Activated CD8-positive, alpha-beta memory T cell treated with anti-CD3 and anti-CD28 coated beads, Interleukin-2, amount 50 U/mL, for 1 hour (primary cell): Measurements from ENCODE around the gene MYO16.

Experiments
- DNase-seq: peaks from one replicate; pipeline ENCODE4 v3.0.0-alpha.2; 2020; ENCODE audit errors: extremely low read depth

The MYO16 gene

GRCh38 chr13:108629181-108629752 is at the start of gene MYO16:
Gene MYO16 (plus strand): TSS chr13:108629611. CDS start chr13:108629845, 234 bp downstream.
- DNase-seq, result no peak

- DNase-seq, result no peak
Measured at GRCh38 chr13:108586826-108587225, 42.6 kb upstream of the MYO16 start.

GRCh38 chr13:108588516-108588915 is 40.9 kb upstream of the MYO16 start:
- no peak for DNase-seq

- DNase-seq, result no peak
Measured at GRCh38 chr13:108594153-108594552, 35.3 kb upstream of the MYO16 start.

- DNase-seq, result no peak
Measured at GRCh38 chr13:108595436-108596274, 33.8 kb upstream of the MYO16 start.

GRCh38 chr13:108597943-108598342 is 31.5 kb upstream of the MYO16 start:
- no peak for DNase-seq

- DNase-seq, result no peak
Measured at GRCh38 chr13:108606424-108606823, 23.0 kb upstream of the MYO16 start.

- DNase-seq, result no peak
Measured at GRCh38 chr13:108609353-108609752, 20.1 kb upstream of the MYO16 start.

GRCh38 chr13:108610507-108610906 is 18.9 kb upstream of the MYO16 start:
- DNase-seq, result no peak

- DNase-seq, result no peak
Measured at GRCh38 chr13:108615241-108615640, 14.2 kb upstream of the MYO16 start.

GRCh38 chr13:108618233-108618632 is 11.2 kb upstream of the MYO16 start:
- no peak for DNase-seq

GRCh38 chr13:108621462-108621861 is 7.9 kb upstream of the MYO16 start:
- DNase-seq, result no peak

GRCh38 chr13:108624108-108624507 is 5.3 kb upstream of the MYO16 start:
- no peak for DNase-seq

- DNase-seq, result no peak
Measured at GRCh38 chr13:108624979-108625378, 4.4 kb upstream of the MYO16 start.

GRCh38 chr13:108629988-108630387 is 577 bp downstream of the MYO16 start:
- DNase-seq, result no peak

GRCh38 chr13:108632649-108633167 is 3.3 kb downstream of the MYO16 start:
- DNase-seq, result no peak

- no peak for DNase-seq
Measured at GRCh38 chr13:108638901-108639300, 9.5 kb downstream of the MYO16 start.

GRCh38 chr13:108643646-108644353 is 14.4 kb downstream of the MYO16 start:
- no peak for DNase-seq

GRCh38 chr13:108645376-108645775 is 16.0 kb downstream of the MYO16 start:
- no peak for DNase-seq

GRCh38 chr13:108650271-108650670 is 20.9 kb downstream of the MYO16 start:
- DNase-seq, result no peak

GRCh38 chr13:108656742-108657141 is 27.3 kb downstream of the MYO16 start:
- no peak for DNase-seq

GRCh38 chr13:108657519-108657918 is 28.1 kb downstream of the MYO16 start:
- no peak for DNase-seq

- no peak for DNase-seq
Measured at GRCh38 chr13:108662528-108662927, 33.1 kb downstream of the MYO16 start.
